Measurements from ENCODE around the gene TSC2. TPM values are rescaled to one million over a fixed set of nuclear protein-coding genes. Genes with fewer than 3 reads are reported as not detected.
A peak's percentile ranks its signal among the peaks of the same experiment; 100 is the strongest.

The TSC2 gene
- total and polyA plus RNA-seq, 10 donors: 20.7 to 185 (median 93.8) TPM

DNA sequence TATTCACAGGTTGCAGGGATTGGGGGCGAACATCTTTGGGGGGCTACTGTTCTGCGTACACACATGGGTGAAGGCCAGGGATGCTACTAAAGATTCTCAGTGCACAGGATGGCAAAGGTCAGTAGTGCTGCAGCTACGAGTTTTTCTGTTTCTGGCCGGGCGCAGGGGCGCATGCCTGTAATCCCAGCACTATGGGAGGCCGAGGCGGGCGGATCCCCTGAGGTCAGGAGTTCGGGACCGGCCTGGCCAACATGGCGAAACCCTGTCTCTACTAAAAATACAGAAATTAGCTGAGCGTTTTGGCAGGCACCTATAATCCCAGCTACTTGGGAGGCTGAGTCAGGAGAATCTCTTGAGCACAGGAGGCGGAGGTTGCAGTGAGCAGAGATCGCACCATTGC lies 34.3 kb upstream of the TSC2 start:
- DNase-seq: no peak
- peaks cover 11 to 18% (median 16%) of the 10 kb centered on the region in 6 donors for H3K4me1 ChIP-seq
- no peak overlapping the region for H3K27ac ChIP-seq
- H3K36me3 ChIP-seq: no peaks in the 10 kb centered on the region
- H3K4me3 ChIP-seq: no peak overlapping the region
- peaks cover 0 to 19% (median 0%) of the 10 kb centered on the region in 7 donors for H3K27me3 ChIP-seq (replicated peaks in 1 of 7)
- intact Hi-C loops (cut with DNase I; ENCODE audit: low total_unique reads): no loop called here
- no peaks in the 10 kb centered on the region for H3K9me3 ChIP-seq
- WGBS, 5 donors: 89 to 94% (median 91%) methylated on average over 14 to 15 of the region's 15 CpGs
- TF ChIP-seq POLR2A (IDR thresholded peaks at IDR 0.05) (no peak), POLR2AphosphoS5 (IDR thresholded peaks at IDR 0.05) (no peak)
- TF ChIP-seq, protein P1, sequence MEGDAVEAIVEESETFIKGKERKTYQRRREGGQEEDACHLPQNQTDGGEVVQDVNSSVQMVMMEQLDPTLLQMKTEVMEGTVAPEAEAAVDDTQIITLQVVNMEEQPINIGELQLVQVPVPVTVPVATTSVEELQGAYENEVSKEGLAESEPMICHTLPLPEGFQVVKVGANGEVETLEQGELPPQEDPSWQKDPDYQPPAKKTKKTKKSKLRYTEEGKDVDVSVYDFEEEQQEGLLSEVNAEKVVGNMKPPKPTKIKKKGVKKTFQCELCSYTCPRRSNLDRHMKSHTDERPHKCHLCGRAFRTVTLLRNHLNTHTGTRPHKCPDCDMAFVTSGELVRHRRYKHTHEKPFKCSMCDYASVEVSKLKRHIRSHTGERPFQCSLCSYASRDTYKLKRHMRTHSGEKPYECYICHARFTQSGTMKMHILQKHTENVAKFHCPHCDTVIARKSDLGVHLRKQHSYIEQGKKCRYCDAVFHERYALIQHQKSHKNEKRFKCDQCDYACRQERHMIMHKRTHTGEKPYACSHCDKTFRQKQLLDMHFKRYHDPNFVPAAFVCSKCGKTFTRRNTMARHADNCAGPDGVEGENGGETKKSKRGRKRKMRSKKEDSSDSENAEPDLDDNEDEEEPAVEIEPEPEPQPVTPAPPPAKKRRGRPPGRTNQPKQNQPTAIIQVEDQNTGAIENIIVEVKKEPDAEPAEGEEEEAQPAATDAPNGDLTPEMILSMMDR (IDR thresholded peaks at IDR 0.05 in 8 of 11, conservative IDR thresholded peaks at IDR 0.05 in 3 of 11): no peak

DNA sequence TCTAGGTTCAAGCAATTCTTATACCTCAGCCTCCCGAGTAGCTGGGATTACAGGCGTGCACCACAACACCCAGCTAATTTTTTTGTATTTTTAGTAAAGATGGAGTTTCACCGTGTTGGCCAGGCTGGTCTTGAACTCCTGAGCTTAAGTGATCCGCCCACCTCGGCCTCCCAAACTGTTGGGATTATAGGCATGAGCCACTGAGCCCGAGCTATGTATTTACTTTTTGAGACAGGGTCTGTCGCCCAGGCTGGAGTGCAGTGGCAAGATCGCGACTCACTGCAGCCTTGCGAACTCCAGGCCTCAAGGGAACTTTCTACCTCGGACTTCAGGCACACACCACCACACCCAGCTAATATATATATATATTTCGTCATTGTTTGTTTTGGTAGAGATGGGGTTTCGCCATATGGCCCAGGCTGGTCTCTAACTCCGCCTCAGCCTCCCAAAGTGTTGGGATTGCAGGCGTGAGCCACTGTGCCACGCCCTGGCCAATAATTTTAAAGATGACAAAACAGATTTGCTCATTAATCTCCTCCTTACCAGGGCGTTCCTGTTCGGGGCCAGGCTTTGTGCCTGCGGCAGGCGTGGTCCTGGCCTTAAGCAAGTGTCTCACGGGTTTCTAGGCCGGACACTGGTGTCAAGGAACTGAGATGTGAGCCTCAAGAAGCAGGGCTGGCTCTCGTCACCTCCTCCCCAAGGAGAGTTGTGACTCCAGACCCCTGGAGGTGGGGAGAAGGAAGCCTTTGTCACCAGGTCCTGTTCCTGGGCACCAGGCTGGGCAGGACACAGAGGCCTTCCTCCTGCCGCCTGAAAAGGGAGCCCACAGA lies 32.5 kb upstream of the TSC2 start:
- intact Hi-C loops (cut with DNase I; ENCODE audit: low total_unique reads): no loop called here
- no peak overlapping the region for H3K4me3 ChIP-seq
- H3K27ac ChIP-seq: no peak overlapping the region
- no peaks in the 10 kb centered on the region for H3K36me3 ChIP-seq
- 85 to 94% (median 86%) methylated on average over 24 of the region's 24 CpGs for WGBS, 5 donors
- H3K9me3 ChIP-seq: no peaks in the 10 kb centered on the region
- H3K27me3 ChIP-seq (replicated peaks in 1 of 7): peaks cover 0 to 37% (median 15%) of the 10 kb centered on the region in 7 donors
- TF ChIP-seq, protein P1 (IDR thresholded peaks at IDR 0.05 in 8 of 11, conservative IDR thresholded peaks at IDR 0.05 in 3 of 11): no peak
- TF ChIP-seq POLR2AphosphoS5 (IDR thresholded peaks at IDR 0.05): no peak
- no peak for TF ChIP-seq POLR2A (IDR thresholded peaks at IDR 0.05)
- H3K4me1 ChIP-seq: peaks cover 6 to 17% (median 15%) of the 10 kb centered on the region in 6 donors
- no peak for DNase-seq

DNA sequence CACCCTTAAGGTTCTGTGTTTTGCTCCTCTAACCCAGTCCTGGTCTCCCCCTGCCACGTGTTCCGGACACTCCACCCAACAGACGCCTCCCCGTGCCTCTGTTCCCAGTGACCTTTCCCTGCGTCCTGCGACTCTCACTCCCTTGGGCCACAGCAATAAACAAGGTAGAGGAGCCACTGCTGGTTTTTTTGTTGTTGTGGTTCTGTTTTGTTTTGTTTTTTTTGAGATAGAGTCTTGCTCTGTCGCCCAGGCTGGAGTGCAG lies 31.9 kb upstream of the TSC2 start:
- H3K27me3 ChIP-seq (replicated peaks in 1 of 7): peaks cover 0 to 42% (median 20%) of the 10 kb centered on the region in 7 donors
- DNase-seq: no peak
- H3K4me3 ChIP-seq: no peak overlapping the region
- 85 to 93% (median 86%) methylated on average over 7 of the region's 7 CpGs for WGBS, 5 donors
- TF ChIP-seq POLR2A (IDR thresholded peaks at IDR 0.05) (no peak), POLR2AphosphoS5 (IDR thresholded peaks at IDR 0.05) (no peak)
- TF ChIP-seq, protein P1 (IDR thresholded peaks at IDR 0.05 in 8 of 11, conservative IDR thresholded peaks at IDR 0.05 in 3 of 11): no peak
- no peaks in the 10 kb centered on the region for H3K36me3 ChIP-seq
- no peak overlapping the region for H3K27ac ChIP-seq
- no peaks in the 10 kb centered on the region for H3K9me3 ChIP-seq
- H3K4me1 ChIP-seq: peaks cover 8 to 18% (median 15%) of the 10 kb centered on the region in 6 donors
- intact Hi-C loops (cut with DNase I; ENCODE audit: low total_unique reads): no loop called here

DNA sequence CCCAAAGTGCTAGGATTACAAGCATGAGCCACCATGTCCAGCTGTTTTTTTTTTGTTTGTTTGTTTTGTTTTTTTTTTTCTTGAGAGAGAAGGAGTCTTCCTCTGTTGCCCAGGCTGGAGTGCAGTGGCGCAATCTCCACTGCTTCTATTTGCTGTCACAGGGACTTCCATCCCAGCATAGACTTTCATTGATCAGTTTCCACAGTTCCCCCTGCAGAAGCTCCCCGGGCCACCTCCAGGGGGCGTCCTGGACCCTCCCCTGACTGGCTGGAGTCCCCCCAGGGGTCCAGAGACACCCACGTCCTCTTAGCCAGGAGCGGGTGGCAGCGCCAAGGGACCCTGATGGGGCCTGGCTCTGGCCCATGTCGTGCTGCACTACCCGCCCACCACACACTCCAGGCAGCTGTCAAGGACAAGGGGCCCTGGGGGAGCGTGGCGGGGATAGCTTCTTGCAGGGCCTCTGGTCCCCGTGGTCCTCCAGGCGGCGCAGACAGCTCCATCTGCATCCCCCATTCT lies 31.3 kb upstream of the TSC2 start:
- intact Hi-C loops (cut with DNase I; ENCODE audit: low total_unique reads): no loop called here
- no peaks in the 10 kb centered on the region for H3K36me3 ChIP-seq
- peaks cover 0 to 48% (median 26%) of the 10 kb centered on the region in 7 donors for H3K27me3 ChIP-seq (replicated peaks in 1 of 7)
- peak; percentile 65 for DNase-seq
- TF ChIP-seq, protein P1 (IDR thresholded peaks at IDR 0.05 in 8 of 11, conservative IDR thresholded peaks at IDR 0.05 in 3 of 11): peak in 6 of 11 experiments; percentile 15 to 54 (median 39)
- no peak for TF ChIP-seq POLR2AphosphoS5 (IDR thresholded peaks at IDR 0.05)
- TF ChIP-seq POLR2A (IDR thresholded peaks at IDR 0.05): no peak
- no peaks in the 10 kb centered on the region for H3K9me3 ChIP-seq
- H3K4me3 ChIP-seq: no peak overlapping the region
- H3K27ac ChIP-seq: no peak overlapping the region
- 30 to 43% (median 39%) methylated on average over 8 to 13 of the region's 13 CpGs for WGBS, 5 donors
- peaks cover 8 to 21% (median 15%) of the 10 kb centered on the region in 6 donors for H3K4me1 ChIP-seq

Data from spleen (tissue), 11 donors.